Tibial artery (tissue), 4 donors: Measurements from ENCODE around the gene SLC38A8.
A peak's percentile ranks its signal among the peaks of the same experiment; 100 is the strongest.

Experiments
- DNase-seq, 2 donors: peaks; one replicate each; pipeline ENCODE4 v3.0.0-alpha.2; 2019
- H3K27ac ChIP-seq, 2 donors: fragments of 200-600 bp; sonication (generic) in 1 of 2; 1 replicate in 1 of 2; 2 replicates in 1 of 2; pipeline ENCODE4 v1.5.1; 2018 to 2019; ENCODE audit warnings: mild to moderate bottlenecking in 1 of 2
- H3K27me3 ChIP-seq, 2 donors: fragments of 200-600 bp; sonication (generic) in 1 of 2; one replicate each; pipeline versions ENCODE4 v1.5.1 to v1.6.0; 2016 to 2019
- H3K36me3 ChIP-seq, 3 donors: fragments of 200-600 bp; sonication (generic) in 2 of 3; one replicate each; pipeline ENCODE4 v1.5.1; 2016 to 2019; ENCODE audit warnings: mild to moderate bottlenecking in 2 of 3
- H3K4me1 ChIP-seq, 4 donors: fragments of 200-600 bp; sonication (generic) in 2 of 4; 1 replicate in 3 of 4; 2 replicates in 1 of 4; pipeline ENCODE4 v1.5.1; 2016 to 2019
- H3K4me3 ChIP-seq, 2 donors: fragments of 200-600 bp; sonication (generic) in 1 of 2; 1 replicate in 1 of 2; 2 replicates in 1 of 2; pipeline ENCODE4 v1.5.1; 2018 to 2019; ENCODE audit warnings: mild to moderate bottlenecking in 2 of 2
- H3K9me3 ChIP-seq, 3 donors: fragments of 200-600 bp; sonication (generic) in 1 of 3; one replicate each; pipeline ENCODE4 v1.5.1; 2016 to 2019
- intact Hi-C: fragments of 100-400 bp; cut with DNase I; formaldehyde crosslinking; loops from one replicate; pipeline ENCODE4 v1.15.0; 2023; ENCODE audit warnings: low total_unique reads
- TF ChIP-seq, protein P1 (sequence below), 2 experiments: fragments of 200-600 bp in 1 of 2; fragments of 450-650 bp in 1 of 2; IDR thresholded peaks; one replicate each; pipeline ENCODE4 v1.5.1; 2017 to 2019; ENCODE audit warnings: antibody characterized with exemption in 2 of 2, mild to moderate bottlenecking in 1 of 2, moderate library complexity in 1 of 2

SLC38A8 gene

DNA sequence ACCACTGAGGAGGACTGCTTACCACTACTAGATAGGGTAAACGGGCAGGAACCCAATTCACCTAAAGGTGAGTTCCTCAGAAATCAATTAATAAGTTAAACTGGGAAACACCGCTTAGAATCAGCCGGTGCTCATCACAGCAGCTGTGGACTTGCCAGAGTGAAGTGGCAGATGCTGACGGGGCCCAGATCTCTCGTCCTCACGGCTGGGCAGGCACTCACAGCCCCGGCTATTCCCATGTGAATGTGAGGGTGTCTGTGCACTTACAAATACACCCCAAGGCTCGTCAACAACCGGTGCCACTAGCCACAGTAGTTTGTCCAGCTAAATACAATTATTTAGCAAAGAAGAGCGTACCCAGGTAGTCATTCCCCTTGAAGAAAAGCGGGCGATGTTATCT lies 44.4 kb upstream of the SLC38A8 start:
- Histone ChIP-seq H3K27ac (no peak overlapping the region), H3K27me3 (no peaks in the 10 kb centered on the region), H3K4me1 (peaks cover 0 to 15% (median 11%) of the 10 kb centered on the region in 4 donors), H3K36me3 (peaks cover 56 to 88% (median 71%) of the 10 kb centered on the region in 3 donors), H3K4me3 (no peak overlapping the region), H3K9me3 (no peaks in the 10 kb centered on the region)
- DNase-seq = no peak
- intact Hi-C loops = loop anchor here (10.0 kb wide), 1 partner anchor 98 kb away; the partner anchor contains the start of gene TAF1C
- TF ChIP-seq, protein P1, sequence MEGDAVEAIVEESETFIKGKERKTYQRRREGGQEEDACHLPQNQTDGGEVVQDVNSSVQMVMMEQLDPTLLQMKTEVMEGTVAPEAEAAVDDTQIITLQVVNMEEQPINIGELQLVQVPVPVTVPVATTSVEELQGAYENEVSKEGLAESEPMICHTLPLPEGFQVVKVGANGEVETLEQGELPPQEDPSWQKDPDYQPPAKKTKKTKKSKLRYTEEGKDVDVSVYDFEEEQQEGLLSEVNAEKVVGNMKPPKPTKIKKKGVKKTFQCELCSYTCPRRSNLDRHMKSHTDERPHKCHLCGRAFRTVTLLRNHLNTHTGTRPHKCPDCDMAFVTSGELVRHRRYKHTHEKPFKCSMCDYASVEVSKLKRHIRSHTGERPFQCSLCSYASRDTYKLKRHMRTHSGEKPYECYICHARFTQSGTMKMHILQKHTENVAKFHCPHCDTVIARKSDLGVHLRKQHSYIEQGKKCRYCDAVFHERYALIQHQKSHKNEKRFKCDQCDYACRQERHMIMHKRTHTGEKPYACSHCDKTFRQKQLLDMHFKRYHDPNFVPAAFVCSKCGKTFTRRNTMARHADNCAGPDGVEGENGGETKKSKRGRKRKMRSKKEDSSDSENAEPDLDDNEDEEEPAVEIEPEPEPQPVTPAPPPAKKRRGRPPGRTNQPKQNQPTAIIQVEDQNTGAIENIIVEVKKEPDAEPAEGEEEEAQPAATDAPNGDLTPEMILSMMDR (IDR thresholded peaks at IDR 0.05) = no peak

DNA sequence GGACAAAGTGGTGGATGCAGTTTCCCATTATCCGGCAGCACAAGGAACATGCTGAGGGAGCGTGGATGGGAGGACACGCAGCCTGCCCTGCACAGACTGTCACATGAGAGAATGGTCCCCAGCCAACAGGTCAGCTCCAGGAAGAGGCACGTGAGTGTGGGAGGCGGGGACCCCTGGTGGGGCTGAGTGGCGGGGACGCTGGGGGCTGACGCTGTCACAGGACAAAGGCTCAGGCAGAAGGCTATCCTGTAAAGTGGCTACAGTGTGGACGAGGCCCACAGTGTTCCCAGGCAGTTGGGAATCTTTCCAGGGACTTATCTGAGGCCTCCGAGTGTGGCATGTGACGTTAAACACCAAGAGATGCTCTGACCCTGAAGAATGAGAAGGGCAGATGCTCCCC lies 43.7 kb upstream of the SLC38A8 start:
- Histone ChIP-seq H3K4me1 (peaks cover 0 to 15% (median 11%) of the 10 kb centered on the region in 4 donors), H3K4me3 (no peak overlapping the region), H3K27me3 (no peaks in the 10 kb centered on the region), H3K36me3 (peaks cover 55 to 88% (median 68%) of the 10 kb centered on the region in 3 donors), H3K9me3 (no peaks in the 10 kb centered on the region), H3K27ac (no peak overlapping the region)
- no peak for DNase-seq
- TF ChIP-seq, protein P1 (IDR thresholded peaks at IDR 0.05) = no peak
- intact Hi-C loops = loop anchor here (10.0 kb wide), 1 partner anchor 98 kb away; the partner anchor contains the start of gene TAF1C

DNA sequence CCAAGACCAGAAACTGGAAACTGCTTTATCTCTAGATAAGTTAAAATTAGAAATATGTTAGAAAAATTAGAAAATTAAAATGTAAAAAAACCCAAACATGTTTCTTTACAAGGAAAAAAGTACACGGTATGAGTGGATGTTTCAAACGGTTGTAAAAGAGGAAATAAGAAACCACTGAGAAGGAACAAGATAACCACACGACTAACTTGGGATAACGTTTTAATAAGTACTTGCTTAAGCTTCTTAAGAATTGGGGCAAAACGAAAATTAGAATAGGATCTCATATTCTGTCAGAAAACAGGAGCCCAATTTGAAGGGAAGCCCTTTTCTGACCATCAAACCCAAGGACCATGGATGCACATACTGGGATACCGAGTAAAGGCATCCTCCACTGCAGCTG lies 43.2 kb upstream of the SLC38A8 start:
- Histone ChIP-seq H3K27me3 (no peaks in the 10 kb centered on the region), H3K9me3 (no peaks in the 10 kb centered on the region), H3K4me3 (no peak overlapping the region), H3K4me1 (peaks cover 0 to 15% (median 11%) of the 10 kb centered on the region in 4 donors), H3K36me3 (peaks cover 54 to 88% (median 68%) of the 10 kb centered on the region in 3 donors), H3K27ac (no peak overlapping the region)
- intact Hi-C loops = loop anchor here (10.0 kb wide), 1 partner anchor 99 kb away; the partner anchor contains the start of gene TAF1C
- TF ChIP-seq, protein P1 (IDR thresholded peaks at IDR 0.05) = no peak
- DNase-seq = no peak

DNA sequence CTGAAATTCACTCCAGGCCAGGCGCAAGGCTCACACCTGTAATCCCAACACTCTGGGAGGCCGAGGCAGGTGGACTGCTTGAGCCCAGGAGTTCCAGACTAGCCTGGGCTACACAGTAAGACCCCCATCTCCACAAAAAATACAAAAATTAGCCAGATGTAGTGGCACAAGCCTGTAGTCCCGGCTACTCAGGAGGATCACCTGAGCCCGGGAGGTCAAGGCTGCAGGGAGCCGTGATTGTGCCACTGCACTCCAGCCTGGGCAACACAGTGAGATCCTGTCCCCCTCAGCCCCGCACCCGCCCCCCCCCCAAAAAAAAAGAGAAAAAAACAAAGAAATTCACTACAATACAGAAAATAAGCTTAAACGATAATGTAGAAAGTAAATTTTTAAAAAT lies 42.7 kb upstream of the SLC38A8 start:
- peaks cover 54 to 88% (median 68%) of the 10 kb centered on the region in 3 donors for H3K36me3 ChIP-seq
- TF ChIP-seq, protein P1 (IDR thresholded peaks at IDR 0.05) = no peak
- intact Hi-C loops = loop anchor here (10.0 kb wide), 1 partner anchor 100 kb away; the partner anchor contains the start of gene TAF1C
- H3K27me3 ChIP-seq = no peaks in the 10 kb centered on the region
- no peak for DNase-seq
- no peak overlapping the region for H3K4me3 ChIP-seq
- no peaks in the 10 kb centered on the region for H3K9me3 ChIP-seq
- peaks cover 0 to 15% (median 12%) of the 10 kb centered on the region in 4 donors for H3K4me1 ChIP-seq
- H3K27ac ChIP-seq = no peak overlapping the region

DNA sequence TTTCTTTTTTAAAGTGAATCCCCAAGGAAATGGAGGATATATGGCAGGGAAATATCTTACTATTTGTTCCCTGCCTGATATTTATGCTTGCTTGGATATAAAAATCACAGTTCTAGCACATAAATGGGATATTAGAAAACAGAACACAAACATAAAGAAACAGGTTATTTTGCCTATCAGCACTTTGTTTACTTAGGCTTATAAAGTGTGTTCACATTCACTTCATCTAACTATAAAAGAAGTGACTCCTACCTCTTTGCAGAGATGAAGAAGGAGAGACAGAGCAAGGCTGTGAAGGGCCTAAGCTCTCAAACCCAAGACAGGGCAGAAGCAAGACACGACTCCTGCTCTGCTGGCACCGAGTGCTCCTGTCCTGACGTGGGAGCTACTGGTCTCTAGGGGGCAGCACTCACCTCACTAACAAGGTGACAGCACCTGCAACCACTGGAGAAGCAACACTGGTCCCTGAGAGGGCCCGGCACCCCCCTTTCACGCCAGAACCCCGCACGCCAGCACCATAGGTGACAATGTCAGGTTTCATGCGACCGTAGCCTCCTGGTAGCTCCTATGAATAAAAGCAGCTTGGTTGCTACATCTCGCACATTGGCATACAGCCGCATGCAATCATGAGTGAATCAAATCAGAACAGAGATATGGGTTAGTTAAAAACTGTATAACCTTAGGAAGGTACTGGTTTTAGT lies 42.1 kb upstream of the SLC38A8 start:
- Histone ChIP-seq H3K4me3 (no peak overlapping the region), H3K9me3 (no peaks in the 10 kb centered on the region), H3K27ac (no peak overlapping the region), H3K36me3 (peaks cover 55 to 88% (median 67%) of the 10 kb centered on the region in 3 donors), H3K27me3 (no peaks in the 10 kb centered on the region), H3K4me1 (peaks cover 0 to 15% (median 13%) of the 10 kb centered on the region in 4 donors)
- intact Hi-C loops = loop anchor here (10.0 kb wide), 1 partner anchor 100 kb away; the partner anchor contains the start of gene TAF1C
- TF ChIP-seq, protein P1 (IDR thresholded peaks at IDR 0.05) = peak; percentile 48 to 56
- no peak for DNase-seq
